ENCODE results near the gene PIK3C2G.

The PIK3C2G gene

GRCh38 chr12:18394742-18395141 lies 133.4 kb downstream of the PIK3C2G start:
- Histone ChIP-seq H3K4me2 (ENCODE audit: low read length) (no peak overlapping the region), H3K79me1 (ENCODE audit: low read length) (no peaks in the 10 kb centered on the region), H3K4me1 (ENCODE audit: control insufficient read depth in 1 of 2, insufficient read depth in 2 of 2, low read length in 2 of 2) (no peaks in the 10 kb centered on the region), H4K12ac (ENCODE audit: low read depth, low read length) (no peak overlapping the region), H2AK5ac (ENCODE audit: low read length) (no peak overlapping the region), H4K8ac (ENCODE audit: low read depth, low read length) (no peak overlapping the region), H2BK120ac (ENCODE audit: insufficient read depth, low read length, poor library complexity) (no peak overlapping the region), H3K14ac (ENCODE audit: low read length) (no peak overlapping the region), H3K79me2 (ENCODE audit: control insufficient read depth, insufficient read depth, low read length, poor library complexity) (no peaks in the 10 kb centered on the region), H3K27me3 (ENCODE audit: insufficient read depth, low read length) (no peaks in the 10 kb centered on the region), H3K36me3 (ENCODE audit: control insufficient read depth in 1 of 2, insufficient read depth in 2 of 2, low read length in 2 of 2) (no peaks in the 10 kb centered on the region), H3K9me3 (ENCODE audit: insufficient read depth, low read depth, low read length) (no peaks in the 10 kb centered on the region), H3K27ac (ENCODE audit: low read depth, low read length) (no peak overlapping the region), H4K91ac (ENCODE audit: low read depth, low read length) (no peak overlapping the region), H2BK5ac (ENCODE audit: low read depth, low read length, poor library complexity) (no peak overlapping the region), H3K23ac (ENCODE audit: low read length) (no peak overlapping the region), H3K4me3 (ENCODE audit: low read depth, low read length) (no peak overlapping the region), H3K18ac (ENCODE audit: low read length) (no peak overlapping the region), H3K4ac (ENCODE audit: low read depth, low read length) (no peak overlapping the region), H3K9ac (ENCODE audit: low read length) (no peak overlapping the region), H2BK12ac (ENCODE audit: low read length) (no peak overlapping the region), H2AFZ (ENCODE audit: insufficient read depth, low read length, poor library complexity) (no peak overlapping the region)
- WGBS (ENCODE audit: extremely low coverage, insufficient coverage, insufficient read length): no CpG with 5 or more reads among the region's 1 CpG
- no peak for DNase-seq

GRCh38 chr12:18400186-18400585 lies 138.9 kb downstream of the PIK3C2G start:
- Histone ChIP-seq H3K4me1 (ENCODE audit: control insufficient read depth in 1 of 2, insufficient read depth in 2 of 2, low read length in 2 of 2) (no peaks in the 10 kb centered on the region), H3K23ac (ENCODE audit: low read length) (no peak overlapping the region), H2AFZ (ENCODE audit: insufficient read depth, low read length, poor library complexity) (no peak overlapping the region), H3K79me2 (ENCODE audit: control insufficient read depth, insufficient read depth, low read length, poor library complexity) (no peaks in the 10 kb centered on the region), H2AK5ac (ENCODE audit: low read length) (no peak overlapping the region), H4K8ac (ENCODE audit: low read depth, low read length) (no peak overlapping the region), H3K9ac (ENCODE audit: low read length) (no peak overlapping the region), H2BK5ac (ENCODE audit: low read depth, low read length, poor library complexity) (no peak overlapping the region), H4K91ac (ENCODE audit: low read depth, low read length) (no peak overlapping the region), H2BK12ac (ENCODE audit: low read length) (no peak overlapping the region), H3K27ac (ENCODE audit: low read depth, low read length) (no peak overlapping the region), H3K14ac (ENCODE audit: low read length) (no peak overlapping the region), H3K27me3 (ENCODE audit: insufficient read depth, low read length) (no peaks in the 10 kb centered on the region), H3K79me1 (ENCODE audit: low read length) (no peaks in the 10 kb centered on the region), H4K12ac (ENCODE audit: low read depth, low read length) (no peak overlapping the region), H3K4me3 (ENCODE audit: low read depth, low read length) (no peak overlapping the region), H2BK120ac (ENCODE audit: insufficient read depth, low read length, poor library complexity) (no peak overlapping the region), H3K4ac (ENCODE audit: low read depth, low read length) (no peak overlapping the region), H3K4me2 (ENCODE audit: low read length) (no peak overlapping the region), H3K18ac (ENCODE audit: low read length) (no peak overlapping the region), H3K36me3 (ENCODE audit: control insufficient read depth in 1 of 2, insufficient read depth in 2 of 2, low read length in 2 of 2) (no peaks in the 10 kb centered on the region), H3K9me3 (ENCODE audit: insufficient read depth, low read depth, low read length) (no peaks in the 10 kb centered on the region)
- no CpG with 5 or more reads among the region's 1 CpG for WGBS (ENCODE audit: extremely low coverage, insufficient coverage, insufficient read length)
- DNase-seq: no peak

- Histone ChIP-seq H3K4me2 (ENCODE audit: low read length) (no peak overlapping the region), H3K79me1 (ENCODE audit: low read length) (no peaks in the 10 kb centered on the region), H3K27ac (ENCODE audit: low read depth, low read length) (no peak overlapping the region), H2BK120ac (ENCODE audit: insufficient read depth, low read length, poor library complexity) (no peak overlapping the region), H3K4ac (ENCODE audit: low read depth, low read length) (no peak overlapping the region), H3K23ac (ENCODE audit: low read length) (no peak overlapping the region), H3K4me3 (ENCODE audit: low read depth, low read length) (no peak overlapping the region), H3K36me3 (ENCODE audit: control insufficient read depth in 1 of 2, insufficient read depth in 2 of 2, low read length in 2 of 2) (no peaks in the 10 kb centered on the region), H4K12ac (ENCODE audit: low read depth, low read length) (no peak overlapping the region), H4K8ac (ENCODE audit: low read depth, low read length) (no peak overlapping the region), H2BK5ac (ENCODE audit: low read depth, low read length, poor library complexity) (no peak overlapping the region), H2BK12ac (ENCODE audit: low read length) (no peak overlapping the region), H3K9ac (ENCODE audit: low read length) (no peak overlapping the region), H2AFZ (ENCODE audit: insufficient read depth, low read length, poor library complexity) (no peak overlapping the region), H3K4me1 (ENCODE audit: control insufficient read depth in 1 of 2, insufficient read depth in 2 of 2, low read length in 2 of 2) (no peaks in the 10 kb centered on the region), H3K79me2 (ENCODE audit: control insufficient read depth, insufficient read depth, low read length, poor library complexity) (no peaks in the 10 kb centered on the region), H4K91ac (ENCODE audit: low read depth, low read length) (no peak overlapping the region), H3K18ac (ENCODE audit: low read length) (no peak overlapping the region), H3K14ac (ENCODE audit: low read length) (no peak overlapping the region), H2AK5ac (ENCODE audit: low read length) (no peak overlapping the region), H3K9me3 (ENCODE audit: insufficient read depth, low read depth, low read length) (no peaks in the 10 kb centered on the region), H3K27me3 (ENCODE audit: insufficient read depth, low read length) (no peaks in the 10 kb centered on the region)
- WGBS (ENCODE audit: extremely low coverage, insufficient coverage, insufficient read length): no CpG with 5 or more reads among the region's 3 CpGs
- DNase-seq: no peak
These were observed 141.7 kb downstream of the PIK3C2G start for GRCh38 chr12:18402872-18403611.

- Histone ChIP-seq H2AFZ (ENCODE audit: insufficient read depth, low read length, poor library complexity) (no peak overlapping the region), H4K12ac (ENCODE audit: low read depth, low read length) (no peak overlapping the region), H4K91ac (ENCODE audit: low read depth, low read length) (no peak overlapping the region), H3K27ac (ENCODE audit: low read depth, low read length) (no peak overlapping the region), H3K36me3 (ENCODE audit: control insufficient read depth in 1 of 2, insufficient read depth in 2 of 2, low read length in 2 of 2) (no peaks in the 10 kb centered on the region), H2BK120ac (ENCODE audit: insufficient read depth, low read length, poor library complexity) (no peak overlapping the region), H3K27me3 (ENCODE audit: insufficient read depth, low read length) (no peaks in the 10 kb centered on the region), H2AK5ac (ENCODE audit: low read length) (no peak overlapping the region), H4K8ac (ENCODE audit: low read depth, low read length) (no peak overlapping the region), H3K4me2 (ENCODE audit: low read length) (no peak overlapping the region), H3K18ac (ENCODE audit: low read length) (no peak overlapping the region), H3K79me2 (ENCODE audit: control insufficient read depth, insufficient read depth, low read length, poor library complexity) (no peaks in the 10 kb centered on the region), H3K14ac (ENCODE audit: low read length) (no peak overlapping the region), H3K79me1 (ENCODE audit: low read length) (no peaks in the 10 kb centered on the region), H3K4me1 (ENCODE audit: control insufficient read depth in 1 of 2, insufficient read depth in 2 of 2, low read length in 2 of 2) (no peaks in the 10 kb centered on the region), H3K4me3 (ENCODE audit: low read depth, low read length) (no peak overlapping the region), H2BK5ac (ENCODE audit: low read depth, low read length, poor library complexity) (no peak overlapping the region), H2BK12ac (ENCODE audit: low read length) (no peak overlapping the region), H3K23ac (ENCODE audit: low read length) (no peak overlapping the region), H3K4ac (ENCODE audit: low read depth, low read length) (no peak overlapping the region), H3K9me3 (ENCODE audit: insufficient read depth, low read depth, low read length) (no peaks in the 10 kb centered on the region), H3K9ac (ENCODE audit: low read length) (no peak overlapping the region)
- WGBS (ENCODE audit: extremely low coverage, insufficient coverage, insufficient read length): no CpG with 5 or more reads among the region's 1 CpG
- no peak for DNase-seq
These were observed 150.1 kb downstream of the PIK3C2G start for GRCh38 chr12:18411453-18411852.
